ENCODE measurements around the gene RBM10. TPM values are rescaled to one million over a fixed set of nuclear protein-coding genes. Genes with fewer than 3 reads are reported as not detected.

RBM10 gene
- total and polyA plus RNA-seq, 9 of the 15 experiments (the other 6 are each of a cell fraction or from before 2014, with no cell fraction given), result 1.1 to 61.7 (median 31.5) TPM

DNA sequence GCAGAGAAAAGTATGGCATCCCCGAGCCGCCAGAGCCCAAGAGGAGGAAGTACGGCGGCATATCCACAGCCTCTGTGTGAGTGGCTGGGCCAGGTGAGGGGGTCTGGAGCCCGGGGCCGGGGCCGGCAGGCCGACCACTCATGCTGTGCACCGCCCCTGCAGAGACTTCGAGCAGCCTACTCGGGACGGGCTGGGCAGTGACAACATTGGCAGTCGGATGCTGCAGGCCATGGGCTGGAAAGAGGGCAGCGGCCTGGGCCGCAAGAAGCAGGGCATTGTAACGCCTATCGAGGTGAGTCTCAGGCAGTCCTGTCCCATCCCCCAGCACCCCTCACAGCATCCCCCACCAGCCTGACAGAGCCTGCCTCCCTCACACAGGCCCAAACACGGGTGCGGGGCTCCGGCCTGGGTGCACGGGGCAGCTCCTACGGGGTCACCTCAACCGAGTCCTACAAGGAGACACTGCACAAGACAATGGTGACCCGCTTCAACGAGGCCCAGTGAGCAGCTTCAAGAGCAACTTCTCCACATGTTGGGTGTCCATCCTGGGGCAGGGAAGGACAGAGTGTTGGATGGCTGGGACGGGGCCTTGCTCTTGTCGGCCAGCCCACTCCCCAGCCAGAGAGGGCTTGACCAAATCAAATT, 41.2 kb downstream of the RBM10 start:
- CTCF ChIA-PET (ENCODE audit: low intra/inter-chr PET ratio), result no interaction called here
- no peaks in the 10 kb centered on the region; the same call in 2 of the 3 replicates for H3K79me2 ChIP-seq (ENCODE audit: control insufficient read depth, insufficient read depth, low read length)
- POLR2A ChIA-PET, result interaction anchor here (0.6 kb wide), 1 partner anchor 311 kb away, joined by 3 read pairs; no protein-coding TSS in a partner anchor
- intact Hi-C loops (cut with micrococcal nuclease) (no loop called here), in situ Hi-C loops (cut with MboI) (no loop called here)
- H3K9me1 ChIP-seq (ENCODE audit: control insufficient read depth, insufficient read depth, low read length), result no peaks in the 10 kb centered on the region
- peaks cover 0 to 14% of the 10 kb centered on the region in 2 experiments; a peak in 2 of 5 replicates for H3K4me1 ChIP-seq (replicated peaks in 1 of 2; ENCODE audit: control insufficient read depth in 2 of 2, insufficient read depth in 2 of 2, low read length in 2 of 2)
- H2AFZ ChIP-seq (ENCODE audit: low read depth, low read length), result no peak overlapping the region
- no peak for ATAC-seq
- H3K27ac ChIP-seq (ENCODE audit: extremely low read depth, low read depth, low read length), result no peak overlapping the region
- H4K20me1 ChIP-seq (replicated peaks; ENCODE audit: control insufficient read depth, insufficient read depth, low read length), result no peaks in the 10 kb centered on the region
- H3K4me2 ChIP-seq (ENCODE audit: insufficient read depth, low read length), result no peak overlapping the region
- H3K27me3 ChIP-seq (ENCODE audit: control insufficient read depth in 2 of 2, insufficient read depth in 2 of 2, low read length in 2 of 2), result no peaks in the 10 kb centered on the region
- FAIRE-seq, result no peak
- H3K9ac ChIP-seq (ENCODE audit: insufficient read depth in 1 of 2, low read depth in 2 of 2, low read length in 2 of 2), result peak overlapping the region in 1 of 2 experiments; percentile 52; a peak in 1 of 4 replicates
- H3K36me3 ChIP-seq (ENCODE audit: control insufficient read depth, insufficient read depth, low read length), result peaks cover 48% of the 10 kb centered on the region; the same call in 2 of the 3 replicates
- TSS peak; percentile 72 for BruUV-seq (replicated peaks)
- DNase-seq (ENCODE audit: extremely low read depth in 1 of 4, low spot score in 3 of 4), result no peak
- H3K9me3 ChIP-seq (replicated peaks; ENCODE audit: control insufficient read depth, insufficient read depth, low read depth, low read length), result no peaks in the 10 kb centered on the region
- whole genome bisulfite sequencing (ENCODE audit: insufficient coverage, low coverage, missing lambda C conversion rate), result 96% methylated on average over 18 of the region's 27 CpGs
- H3K4me3 ChIP-seq, result no peak overlapping the region
- peak; percentile 47; the same call in 1 of the 2 replicates for TF ChIP-seq POLR2G (IDR thresholded peaks at IDR 0.05; ENCODE audit: low read depth, low read length)
- TF ChIP-seq ZNF318 (IDR thresholded peaks at IDR 0.05; ENCODE audit: borderline replicate concordance in 1 of 2, low read depth in 1 of 2), result no peak
- TF ChIP-seq TBL1XR1 (IDR thresholded peaks at IDR 0.05; ENCODE audit: low read length in 2 of 2), result no peak
- no peak for TF ChIP-seq RREB1 (CRISPR knock-in tag; IDR thresholded peaks at IDR 0.05)
- peak; percentile 57 for TF ChIP-seq RBM22 (IDR thresholded peaks at IDR 0.05; ENCODE audit: low read depth, low read length, poor library complexity, severe bottlenecking)
- TF ChIP-seq PCBP1 (IDR thresholded peaks at IDR 0.05; ENCODE audit: low read depth, low read length, poor library complexity, severe bottlenecking), result no peak
